Smooth muscle cell (in vitro differentiated cells): ENCODE results near the gene RPL22. TPM values are rescaled to one million over a fixed set of nuclear protein-coding genes. Genes with fewer than 3 reads are reported as not detected.

Source experiments
- DNase-seq: peaks from one replicate; lab custom pipeline; 2025; ENCODE audit not compliant: unreplicated experiment; lab: John Stamatoyannopoulos, UW
- H2AFZ ChIP-seq: fragments of 200-600 bp; sonication (generic); 2 replicates; pipeline ENCODE4 v1.6.0; 2016; ENCODE audit warnings: antibody characterized with exemption, low read depth, mild to moderate bottlenecking
- H3F3A ChIP-seq: fragments of 200-600 bp; sonication (generic); 2 replicates; pipeline ENCODE4 v1.6.0; 2017; ENCODE audit warnings: antibody characterized with exemption, low read depth
- H3K27ac ChIP-seq: fragments of 200-600 bp; sonication (generic); 2 replicates; pipeline ENCODE4 v1.5.1; 2016; ENCODE audit warnings: low read depth, mild to moderate bottlenecking
- H3K27me3 ChIP-seq: fragments of 200-600 bp; sonication (generic); 2 replicates; pipeline ENCODE4 v1.6.1; 2016; ENCODE audit warnings: low read depth, mild to moderate bottlenecking
- H3K36me3 ChIP-seq: fragments of 200-600 bp; sonication (generic); 2 replicates; pipeline ENCODE4 v1.5.1; 2016; ENCODE audit warnings: low read depth
- H3K4me1 ChIP-seq: fragments of 200-600 bp; sonication (generic); 2 replicates; pipeline ENCODE4 v1.5.1; 2016; ENCODE audit warnings: low read depth
- H3K4me2 ChIP-seq: fragments of 200-600 bp; sonication (generic); 2 replicates; pipeline ENCODE4 v1.6.0; 2016; ENCODE audit warnings: mild to moderate bottlenecking
- H3K4me3 ChIP-seq: fragments of 200-600 bp; sonication (generic); 2 replicates; pipeline ENCODE4 v1.5.1; 2016; ENCODE audit warnings: mild to moderate bottlenecking
- H3K79me2 ChIP-seq: fragments of 200-600 bp; sonication (generic); 2 replicates; pipeline ENCODE4 v1.6.0; 2016; ENCODE audit warnings: low read depth, mild to moderate bottlenecking
- H3K9ac ChIP-seq: fragments of 200-600 bp; sonication (generic); 2 replicates; pipeline ENCODE4 v1.6.0; 2016; ENCODE audit warnings: low read depth
- H3K9me3 ChIP-seq: fragments of 200-600 bp; sonication (generic); replicated peaks from 2 replicates; pipeline ENCODE4 v1.5.1; 2016; ENCODE audit warnings: low read depth
- H4K20me1 ChIP-seq: fragments of 200-600 bp; sonication (generic); 2 replicates; pipeline ENCODE4 v1.6.0; 2016; ENCODE audit warnings: low read depth
- WGBS: methylation state at CpG from one replicate; pipeline ENCODE4 v1.1.7; 2016; ENCODE audit warnings: low lambda C conversion rate; 5-methylcytosine and 5-hydroxymethylcytosine counted together
- polyA plus RNA-seq: library from polyadenylated mRNA; unstranded; fragments of >200 nt; fragmentation: Nextera tagmentation; extraction: Ambion mirVana; gene quantifications from 2 replicates; pipeline ENCODE4 v1.2.1, GENCODE V29; 2016
- total RNA-seq: library from RNA; depleted of rRNA; stranded (reverse); fragments of >200 nt; gene quantifications from 2 replicates; pipeline ENCODE4 v1.2.3, GENCODE V29; 2014
- TF ChIP-seq, protein P1 (sequence below): fragments of 200-600 bp; sonication (generic); IDR thresholded peaks from 2 replicates; pipeline ENCODE4 v1.5.1; 2017; ENCODE audit warnings: borderline replicate concordance, mild to moderate bottlenecking, antibody characterized with exemption; ENCODE audit not compliant: insufficient read depth, poor library complexity, severe bottlenecking

Gene RPL22
- total and polyA plus RNA-seq, 2 experiments from 2014 or later, result 108 TPM

DNA sequence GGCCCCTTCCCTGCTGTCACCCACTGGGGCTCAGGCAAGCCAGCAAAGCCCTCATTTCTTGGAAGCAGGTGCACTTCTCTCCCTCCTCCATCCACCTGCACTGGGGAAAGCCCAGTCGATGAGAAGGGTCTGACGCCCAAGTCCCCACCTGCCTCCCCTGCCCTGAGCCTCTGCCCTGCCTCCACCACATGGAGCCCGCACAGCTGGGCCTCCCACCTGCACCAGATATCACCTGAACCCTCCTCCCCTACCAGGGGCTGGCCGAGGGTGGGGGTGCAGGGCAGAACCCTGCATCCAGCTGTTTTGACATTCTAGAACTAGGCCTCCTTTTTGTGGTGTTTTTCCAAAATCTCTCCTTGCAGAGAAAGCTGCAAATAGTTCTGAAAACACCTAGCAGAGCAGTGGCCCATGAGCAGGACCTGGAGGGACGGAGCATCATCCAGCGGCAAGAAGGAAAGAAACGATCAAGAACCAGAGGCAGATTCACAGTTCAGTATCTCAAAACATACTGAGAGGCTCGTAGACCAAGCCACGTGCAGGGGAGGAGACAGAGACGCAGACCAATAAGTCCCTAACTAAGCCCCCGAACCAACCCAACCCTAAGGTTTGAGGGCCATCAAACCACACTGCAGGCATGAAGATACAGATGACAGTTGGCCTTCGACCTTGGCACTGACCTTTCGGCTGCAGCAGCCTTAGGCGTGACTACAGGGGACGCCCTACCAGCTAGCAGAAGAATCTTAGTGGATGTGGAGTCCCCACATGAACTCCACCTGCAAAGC lies 36.0 kb downstream of the RPL22 start:
- Histone ChIP-seq H3K36me3 (no peaks in the 10 kb centered on the region), H3K27me3 (peaks cover 17% of the 10 kb centered on the region), H2AFZ (no peak overlapping the region), H3K4me3 (no peak overlapping the region), H3K27ac (no peak overlapping the region), H3K4me1 (no peaks in the 10 kb centered on the region), H3K4me2 (no peak overlapping the region), H3K79me2 (no peaks in the 10 kb centered on the region), H4K20me1 (no peaks in the 10 kb centered on the region), H3K9me3 (no peaks in the 10 kb centered on the region), H3K9ac (no peak overlapping the region), H3F3A (no peaks in the 10 kb centered on the region)
- 88% methylated on average over 15 of the region's 15 CpGs for WGBS
- DNase-seq, result no peak
- TF ChIP-seq, protein P1, sequence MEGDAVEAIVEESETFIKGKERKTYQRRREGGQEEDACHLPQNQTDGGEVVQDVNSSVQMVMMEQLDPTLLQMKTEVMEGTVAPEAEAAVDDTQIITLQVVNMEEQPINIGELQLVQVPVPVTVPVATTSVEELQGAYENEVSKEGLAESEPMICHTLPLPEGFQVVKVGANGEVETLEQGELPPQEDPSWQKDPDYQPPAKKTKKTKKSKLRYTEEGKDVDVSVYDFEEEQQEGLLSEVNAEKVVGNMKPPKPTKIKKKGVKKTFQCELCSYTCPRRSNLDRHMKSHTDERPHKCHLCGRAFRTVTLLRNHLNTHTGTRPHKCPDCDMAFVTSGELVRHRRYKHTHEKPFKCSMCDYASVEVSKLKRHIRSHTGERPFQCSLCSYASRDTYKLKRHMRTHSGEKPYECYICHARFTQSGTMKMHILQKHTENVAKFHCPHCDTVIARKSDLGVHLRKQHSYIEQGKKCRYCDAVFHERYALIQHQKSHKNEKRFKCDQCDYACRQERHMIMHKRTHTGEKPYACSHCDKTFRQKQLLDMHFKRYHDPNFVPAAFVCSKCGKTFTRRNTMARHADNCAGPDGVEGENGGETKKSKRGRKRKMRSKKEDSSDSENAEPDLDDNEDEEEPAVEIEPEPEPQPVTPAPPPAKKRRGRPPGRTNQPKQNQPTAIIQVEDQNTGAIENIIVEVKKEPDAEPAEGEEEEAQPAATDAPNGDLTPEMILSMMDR, result no peak

DNA sequence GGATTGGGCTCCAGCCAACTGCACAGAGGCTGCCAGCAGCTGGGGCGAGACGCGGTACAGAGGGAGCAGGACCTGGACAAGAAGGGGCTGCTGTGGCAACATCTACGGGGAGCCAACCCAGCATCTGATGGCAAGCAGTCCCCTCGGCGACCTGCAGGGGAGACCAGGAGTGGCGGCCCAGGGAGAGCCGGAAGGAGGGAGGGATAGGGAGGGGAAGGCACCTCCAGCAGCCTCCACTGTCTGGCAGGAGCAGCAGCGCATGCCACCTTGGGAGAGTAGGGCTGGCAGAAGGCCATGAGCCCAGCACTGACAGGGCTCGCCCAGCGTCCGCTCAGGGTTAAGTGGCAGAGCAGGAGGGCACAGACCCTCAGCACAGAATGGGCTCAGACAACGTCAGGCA lies 36.6 kb downstream of the RPL22 start:
- H2AFZ ChIP-seq, result no peak overlapping the region

GRCh38 chr1:6162341-6162740 lies 37.1 kb downstream of the RPL22 start:
- no peak overlapping the region for H3K27ac ChIP-seq
- H3F3A ChIP-seq, result no peaks in the 10 kb centered on the region
- TF ChIP-seq, protein P1, result no peak

More for the DNA sequence above, 36.6 kb downstream of the RPL22 start:
- Histone ChIP-seq H3K27me3 (peaks cover 11% of the 10 kb centered on the region), H3K4me3 (no peak overlapping the region), H3K4me2 (no peak overlapping the region), H3K4me1 (no peaks in the 10 kb centered on the region), H3K27ac (no peak overlapping the region), H3K79me2 (no peaks in the 10 kb centered on the region), H3K9me3 (no peaks in the 10 kb centered on the region), H3K9ac (no peak overlapping the region), H3F3A (no peaks in the 10 kb centered on the region), H3K36me3 (no peaks in the 10 kb centered on the region), H4K20me1 (no peaks in the 10 kb centered on the region)
- 75% methylated on average over 13 of the region's 13 CpGs for WGBS
- TF ChIP-seq, protein P1, result no peak
- no peak for DNase-seq

DNA sequence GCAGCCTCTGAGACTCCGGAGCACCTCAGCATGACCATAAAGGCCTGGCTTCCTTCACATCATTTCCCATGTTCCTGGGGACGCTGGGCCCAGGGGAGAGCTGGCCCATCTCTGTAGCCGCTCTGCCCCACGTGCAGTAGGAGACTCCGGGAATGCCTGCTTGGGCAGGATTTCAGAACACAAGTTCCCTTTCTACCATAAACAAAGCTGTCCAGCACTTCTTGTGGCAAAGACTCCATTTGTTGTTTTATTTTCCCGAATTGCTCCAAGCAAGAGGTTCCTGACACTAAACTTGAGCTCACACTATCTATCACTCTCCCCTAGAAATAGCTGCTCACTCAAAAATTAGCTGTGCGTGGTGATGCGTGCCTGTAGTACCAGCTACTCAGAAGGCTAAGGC lies 41.2 kb downstream of the RPL22 start:
- TF ChIP-seq, protein P1, result no peak
- no peaks in the 10 kb centered on the region for H3K36me3 ChIP-seq
- no peak overlapping the region for H2AFZ ChIP-seq
- H3K4me3 ChIP-seq, result no peak overlapping the region
- H3K4me2 ChIP-seq, result no peak overlapping the region
- H3K27me3 ChIP-seq, result peaks cover 2% of the 10 kb centered on the region
- DNase-seq, result no peak
- H3K4me1 ChIP-seq, result no peaks in the 10 kb centered on the region
- no peaks in the 10 kb centered on the region for H3K79me2 ChIP-seq
- no peak overlapping the region for H3K9ac ChIP-seq
- no peaks in the 10 kb centered on the region for H3F3A ChIP-seq
- no peaks in the 10 kb centered on the region for H4K20me1 ChIP-seq
- no peaks in the 10 kb centered on the region for H3K9me3 ChIP-seq
- H3K27ac ChIP-seq, result no peak overlapping the region
- WGBS, result 68% methylated on average over 8 of the region's 8 CpGs

More at GRCh38 chr1:6162341-6162740, 37.1 kb downstream of the RPL22 start:
- H4K20me1 ChIP-seq, result no peaks in the 10 kb centered on the region
- no peaks in the 10 kb centered on the region for H3K79me2 ChIP-seq
- no peak overlapping the region for H3K9ac ChIP-seq
- WGBS, result 95% methylated on average over 7 of the region's 7 CpGs
- no peak overlapping the region for H3K4me3 ChIP-seq
- no peaks in the 10 kb centered on the region for H3K9me3 ChIP-seq
- no peaks in the 10 kb centered on the region for H3K4me1 ChIP-seq
- peaks cover 7% of the 10 kb centered on the region for H3K27me3 ChIP-seq
- no peaks in the 10 kb centered on the region for H3K36me3 ChIP-seq
- DNase-seq, result no peak
- no peak overlapping the region for H3K4me2 ChIP-seq
- no peak overlapping the region for H2AFZ ChIP-seq
